Keratinocyte (primary cell): ENCODE measurements around the gene CAMP.

Experiments
- CTCF ChIP-seq, 3 experiments: IDR thresholded peaks in 1 of 3; conservative IDR thresholded peaks in 1 of 3; optimal IDR thresholded peaks in 1 of 3; 2 replicates in 2 of 3; 3 replicates in 1 of 3; pipeline versions ENCODE3 to v1.5.1; 2011; ENCODE audit warnings: low read length in 3 of 3, mild to moderate bottlenecking in 3 of 3, moderate library complexity in 2 of 3, control low read depth in 1 of 3, inconsistent platforms in 1 of 3; ENCODE audit not compliant: insufficient read depth in 2 of 3; ENCODE audit errors: extremely low read depth in 1 of 3
- EZH2 ChIP-seq: IDR thresholded peaks from one replicate; pipeline ENCODE4 v1.6.1; 2012; ENCODE audit warnings: inconsistent platforms, mild to moderate bottlenecking, low read length, moderate library complexity

GRCh38 chr3:48219543-48219942 is 3.8 kb upstream of the CAMP start:
- TF ChIP-seq CTCF (optimal IDR thresholded peaks at IDR 0.05 in 1 of 3, IDR thresholded peaks at IDR 0.05 in 1 of 3, conservative IDR thresholded peaks at IDR 0.05 in 1 of 3; ENCODE audit: extremely low read depth in 1 of 3, insufficient read depth in 2 of 3, low read length in 3 of 3) (no peak), EZH2 (no peak)
